HepG2 (cell line): Measurements from ENCODE around the gene PRR20G. TPM values are rescaled to one million over a fixed set of nuclear protein-coding genes. Genes with fewer than 3 reads are reported as not detected.

ENCODE experiments used
- ATAC-seq: fragments of 200-7000 bp; cut with Tn5 transposase; 3 replicates; pipeline ENCODE4 v1.9.1; 2020; ENCODE audit warnings: mild to moderate bottlenecking, moderate library complexity
- BruUV-seq: library from RNA; stranded (reverse); fragments of 400-500 nt; replicated peaks from 2 replicates; lab custom pipeline; 2021; lab: Mats Ljungman, UMichigan
- CTCF ChIA-PET: fragments of 300-600 bp; formaldehyde crosslinking; extraction: SDS; loops from one replicate; lab custom pipeline; 2021; ENCODE audit warnings: low total read pairs, inconsistent platforms, low intra/inter-chr PET ratio; lab: Yijun Ruan, JAX
- POLR2A ChIA-PET: fragments of 350-600 bp; sonication (Branson Sonifier 250); formaldehyde crosslinking; loops from one replicate; lab custom pipeline; 2020; ENCODE audit warnings: antibody characterized with exemption, inconsistent platforms; lab: Yijun Ruan, JAX
- DNase-seq: peaks from one replicate; pipeline ENCODE4 v3.0.0-alpha.2; 2015; ENCODE audit warnings: low spot score
- FAIRE-seq: peaks from 3 replicates; lab custom pipeline; 2011; peaks lifted over from hg19 to GRCh38; lab: Jason Lieb, UNC
- H2AFZ ChIP-seq: one replicate; pipeline ENCODE4 v1.6.1; 2011; ENCODE audit warnings: low read length, inconsistent platforms
- H3K27ac ChIP-seq: fragments of 300-600 bp; 3 replicates; pipeline ENCODE4 v1.8.0; 2011; ENCODE audit warnings: mixed run types, mild to moderate bottlenecking, mixed read lengths, low read length, inconsistent platforms; ENCODE audit not compliant: insufficient read depth; ENCODE audit errors: extremely low read length
- H3K27me3 ChIP-seq, 2 experiments: fragments of 200-600 bp in 1 of 2; 2 replicates in 1 of 2; 3 replicates in 1 of 2; pipeline versions ENCODE4 v1.6.0 to v1.8.0; 2011; ENCODE audit warnings: low read length in 2 of 2, mild to moderate bottlenecking in 2 of 2, moderate library complexity in 2 of 2, inconsistent platforms in 1 of 2; ENCODE audit not compliant: insufficient read depth in 2 of 2, control insufficient read depth in 1 of 2
- H3K36me3 ChIP-seq, 2 experiments: fragments of 200-600 bp in 1 of 2; replicated peaks in 1 of 2; 2 replicates in 1 of 2; 3 replicates in 1 of 2; pipeline versions ENCODE4 v1.5.1 to v1.8.0; 2011; ENCODE audit warnings: low read length in 2 of 2, inconsistent platforms in 1 of 2; ENCODE audit not compliant: insufficient read depth in 2 of 2, control insufficient read depth in 1 of 2
- H3K4me1 ChIP-seq: 2 replicates; pipeline ENCODE4 v1.5.1; 2012; ENCODE audit warnings: low read length, inconsistent platforms; ENCODE audit not compliant: insufficient read depth
- H3K4me2 ChIP-seq: 2 replicates; pipeline ENCODE4 v1.6.0; 2011; ENCODE audit warnings: low read depth, low read length, inconsistent platforms
- H3K4me3 ChIP-seq, 3 experiments: fragments of 200-600 bp in 1 of 3; sonication (generic), shearing (Covaris generic) in 1 of 3; replicated peaks in 1 of 3; 2 replicates each; pipeline ENCODE4 v1.5.1; 2011 to 2016; ENCODE audit warnings: low read length in 3 of 3, inconsistent platforms in 2 of 3, low read depth in 2 of 3, mild to moderate bottlenecking in 2 of 3, control low read depth in 1 of 3, mixed read lengths in 1 of 3; ENCODE audit not compliant: insufficient read depth in 1 of 3
- H3K79me2 ChIP-seq: one replicate; pipeline ENCODE4 v1.6.1; 2011; ENCODE audit warnings: low read length, inconsistent platforms; ENCODE audit not compliant: insufficient read depth
- H3K9ac ChIP-seq: 2 replicates; pipeline ENCODE4 v1.6.0; 2011; ENCODE audit warnings: mild to moderate bottlenecking, low read depth, low read length, inconsistent platforms; ENCODE audit not compliant: insufficient read depth
- H3K9me3 ChIP-seq: 2 replicates; pipeline ENCODE4 v1.5.1; 2012; ENCODE audit warnings: mild to moderate bottlenecking, low read length
- H4K20me1 ChIP-seq: 2 replicates; pipeline ENCODE4 v1.6.0; 2011; ENCODE audit warnings: inconsistent platforms, mild to moderate bottlenecking, low read length, moderate library complexity; ENCODE audit not compliant: insufficient read depth
- EHMT2 ChIP-seq: fragments of 200-600 bp; sonication (generic); IDR thresholded peaks from 2 replicates; pipeline ENCODE4 v1.7.0; 2017; ENCODE audit warnings: antibody characterized with exemption, low read depth, low read length, borderline replicate concordance
- MIER2 ChIP-seq: IDR thresholded peaks from 2 replicates; pipeline ENCODE4 v1.6.1; 2016; ENCODE audit warnings: missing biosample characterization, missing genetic modification reagents
- NFE2L1 ChIP-seq: sonication (generic); formaldehyde crosslinking; IDR thresholded peaks from 2 replicates; pipeline ENCODE4 v1.4.0; 2020; ENCODE audit warnings: missing genetic modification reagents, mild to moderate bottlenecking, borderline replicate concordance
- POLR2AphosphoS2 ChIP-seq: IDR thresholded peaks from 2 replicates; pipeline ENCODE4 v1.6.1; 2011; ENCODE audit warnings: low read depth, low read length, improper control_type of control experiment
- REST ChIP-seq, 2 experiments: IDR thresholded peaks; 2 replicates each; pipeline ENCODE4 v1.6.1; 2011 to 2012; ENCODE audit warnings: low read length in 2 of 2, borderline replicate concordance in 1 of 2, low read depth in 1 of 2, mild to moderate bottlenecking in 1 of 2, moderate library complexity in 1 of 2
- ZMYM4 ChIP-seq: sonication (generic); formaldehyde crosslinking; IDR thresholded peaks from 2 replicates; pipeline ENCODE4 v1.8.1; 2023; ENCODE audit warnings: mild to moderate bottlenecking, missing genetic modification reagents
- ZNF282 ChIP-seq: fragments of 450-650 bp; IDR thresholded peaks from 2 replicates; pipeline ENCODE4 v1.6.1; 2018; ENCODE audit not compliant: partially characterized antibody
- ZNF33A ChIP-seq: sonication (generic); formaldehyde crosslinking; IDR thresholded peaks from 2 replicates; pipeline ENCODE4 v1.5.1; 2020; ENCODE audit warnings: missing genetic modification reagents, mild to moderate bottlenecking, moderate library complexity, borderline replicate concordance
- WGBS: methylation state at CpG from one replicate; pipeline ENCODE4 v1.1.6; 2017; ENCODE audit warnings: low lambda C conversion rate; 5-methylcytosine and 5-hydroxymethylcytosine counted together
- in situ Hi-C: cut with HindIII; loops from 2 replicates; pipeline ENCODE4 v1.10.0; 2017; ENCODE audit warnings: low pct_unique_long_range_greater_than_20kb; ENCODE audit not compliant: extremely low pct_ligation_motif_present
- intact Hi-C: fragments of 100-400 bp; cut with micrococcal nuclease; formaldehyde crosslinking; loops from one replicate; pipeline ENCODE4 v1.10.0; 2022; ENCODE audit not compliant: unreplicated experiment
- polyA plus RNA-seq, 8 experiments: library from polyadenylated mRNA; depleted of rRNA in 3 of 8; stranded (reverse) in 7 of 8; unstranded in 1 of 8; fragments of >200 nt; fragmentation: Illumina TruSeq in 4 of 8; extraction: Trizol in 4 of 8; gene quantifications; 2 replicates each; pipeline versions ENCODE4 v1.2.1 to v1.2.3, GENCODE V29; 2011 to 2016; ENCODE audit warnings: low read depth in 4 of 8, missing spikeins in 1 of 8, mixed read lengths in 1 of 8; ENCODE audit not compliant: insufficient read depth in 1 of 8
- total RNA-seq, 5 experiments: library from RNA; depleted of rRNA; stranded (reverse); fragments of >200 nt; fragmentation: Illumina TruSeq; extraction: Trizol; gene quantifications; 2 replicates each; pipeline ENCODE4 v1.2.3, GENCODE V29; 2016; ENCODE audit warnings: low read depth in 1 of 5
- TF ChIP-seq, protein P1 (sequence below): sonication (generic); formaldehyde crosslinking; IDR thresholded peaks from 2 replicates; pipeline ENCODE4 v1.4.0; 2020; ENCODE audit warnings: mild to moderate bottlenecking, low read depth, missing genetic modification reagents

Gene PRR20G
- total and polyA plus RNA-seq, 2 of the 13 experiments (the other 11 are each of a cell fraction or from before 2014, with no cell fraction given), result not detected

DNA sequence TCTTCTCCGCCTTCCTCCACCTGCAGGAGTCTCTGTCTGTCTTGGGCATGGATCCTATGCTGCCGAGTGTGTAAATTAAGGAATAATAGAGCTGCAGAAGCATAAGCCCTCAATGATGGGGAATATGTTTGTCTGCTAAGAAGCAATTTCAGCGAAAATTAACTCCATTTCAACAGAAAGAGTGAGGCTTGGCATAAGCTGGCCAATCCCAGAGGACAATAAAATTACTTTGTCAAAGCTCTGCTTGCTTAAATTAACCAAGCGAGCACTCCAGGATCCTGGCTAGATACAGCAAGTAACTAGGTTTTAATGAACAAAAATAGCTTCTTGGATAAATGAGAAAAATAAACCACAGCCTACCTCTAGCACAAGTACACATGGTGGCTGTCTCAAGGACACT, 33.5 kb upstream of the PRR20G start:
- DNase-seq (no peak), FAIRE-seq (no peak), ATAC-seq (no peak)
- Histone ChIP-seq H3K4me2 (no peak overlapping the region), H3K9me3 (no peaks in the 10 kb centered on the region), H3K4me3 (no peak overlapping the region), H3K36me3 (no peaks in the 10 kb centered on the region), H3K27ac (no peak overlapping the region), H4K20me1 (no peaks in the 10 kb centered on the region), H3K4me1 (no peaks in the 10 kb centered on the region), H2AFZ (no peak overlapping the region), H3K9ac (no peak overlapping the region), H3K79me2 (no peaks in the 10 kb centered on the region), H3K27me3 (peaks cover 0 to 15% of the 10 kb centered on the region in 2 experiments; a peak in 3 of 5 replicates)
- TF ChIP-seq POLR2AphosphoS2 (no peak), ZMYM4 (CRISPR knock-in tag) (no peak), NFE2L1 (CRISPR knock-in tag) (no peak), ZNF282 (no peak), ZNF33A (CRISPR knock-in tag) (no peak)
- BruUV-seq, result no TSS peak
- intact Hi-C loops, result no loop called here
- CTCF ChIA-PET, result no interaction called here
- POLR2A ChIA-PET, result no interaction called here
- in situ Hi-C loops, result no loop called here
- 7% methylated on average over 4 of the region's 4 CpGs for WGBS

GRCh38 chr3:127320529-127321121, 32.8 kb upstream of the PRR20G start:
- POLR2A ChIA-PET, result no interaction called here

More at GRCh38 chr3:127320529-127321121, 32.8 kb upstream of the PRR20G start:
- FAIRE-seq (no peak), ATAC-seq (no peak), DNase-seq (no peak)
- CTCF ChIA-PET, result no interaction called here
- H3K9ac ChIP-seq, result no peak overlapping the region
- no peaks in the 10 kb centered on the region for H3K79me2 ChIP-seq
- H3K36me3 ChIP-seq, result no peaks in the 10 kb centered on the region
- BruUV-seq, result no TSS peak
- in situ Hi-C loops, result no loop called here
- no peak overlapping the region for H2AFZ ChIP-seq
- peaks cover 0 to 18% of the 10 kb centered on the region in 2 experiments; a peak in 3 of 5 replicates for H3K27me3 ChIP-seq
- no peak overlapping the region for H3K4me3 ChIP-seq
- intact Hi-C loops, result no loop called here
- H3K4me2 ChIP-seq, result no peak overlapping the region
- no peak overlapping the region for H3K27ac ChIP-seq
- no peaks in the 10 kb centered on the region for H4K20me1 ChIP-seq
- no peaks in the 10 kb centered on the region for H3K9me3 ChIP-seq
- TF ChIP-seq, protein P1, sequence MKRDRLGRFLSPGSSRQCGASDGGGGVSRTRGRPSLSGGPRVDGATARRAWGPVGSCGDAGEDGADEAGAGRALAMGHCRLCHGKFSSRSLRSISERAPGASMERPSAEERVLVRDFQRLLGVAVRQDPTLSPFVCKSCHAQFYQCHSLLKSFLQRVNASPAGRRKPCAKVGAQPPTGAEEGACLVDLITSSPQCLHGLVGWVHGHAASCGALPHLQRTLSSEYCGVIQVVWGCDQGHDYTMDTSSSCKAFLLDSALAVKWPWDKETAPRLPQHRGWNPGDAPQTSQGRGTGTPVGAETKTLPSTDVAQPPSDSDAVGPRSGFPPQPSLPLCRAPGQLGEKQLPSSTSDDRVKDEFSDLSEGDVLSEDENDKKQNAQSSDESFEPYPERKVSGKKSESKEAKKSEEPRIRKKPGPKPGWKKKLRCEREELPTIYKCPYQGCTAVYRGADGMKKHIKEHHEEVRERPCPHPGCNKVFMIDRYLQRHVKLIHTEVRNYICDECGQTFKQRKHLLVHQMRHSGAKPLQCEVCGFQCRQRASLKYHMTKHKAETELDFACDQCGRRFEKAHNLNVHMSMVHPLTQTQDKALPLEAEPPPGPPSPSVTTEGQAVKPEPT, result no peak
- TF ChIP-seq REST (IDR thresholded peaks at IDR 0.05; ENCODE audit: borderline replicate concordance in 1 of 2, low read depth in 1 of 2, low read length in 2 of 2), result peak; percentile 61 to 92
- peak; percentile 72; the same call in 1 of the 2 replicates for TF ChIP-seq EHMT2
- peak; percentile 92 for TF ChIP-seq MIER2 (CRISPR knock-in tag)
- TF ChIP-seq, all 625 proteins: peak for 3
- H3K4me1 ChIP-seq, result no peaks in the 10 kb centered on the region
- WGBS, result 18% methylated on average over 4 of the region's 4 CpGs
